ENCODE data around the gene MYO18B.

Gene MYO18B

DNA sequence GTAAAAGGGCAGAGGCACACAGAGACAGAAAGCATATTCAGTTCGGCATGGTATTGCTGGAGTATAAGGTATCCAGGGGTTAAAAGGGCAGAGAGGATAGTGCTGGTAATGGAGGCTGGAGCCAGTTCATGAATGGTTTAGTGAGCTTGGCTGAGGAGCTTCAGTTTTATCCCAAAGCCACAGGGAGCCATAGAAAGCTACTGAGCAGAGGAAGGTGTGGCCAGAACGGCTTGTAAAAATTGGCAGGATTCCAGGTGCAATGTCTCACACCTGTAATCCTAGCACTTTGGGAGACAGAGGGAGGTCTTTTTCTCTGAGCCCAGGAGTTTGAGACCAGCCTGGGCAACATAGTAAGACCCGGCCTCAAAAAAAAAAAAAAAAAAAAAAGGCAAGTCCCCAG is 186.1 kb downstream of the MYO18B start:
- H3K4me3 Mint-ChIP-seq, result no peak overlapping the region
- no peak for DNase-seq
- peaks cover 9% of the 10 kb centered on the region for H3K9me3 Mint-ChIP-seq
- H3K27ac Mint-ChIP-seq, result no peak overlapping the region
- peaks cover 16% of the 10 kb centered on the region for H3K27me3 Mint-ChIP-seq
- no peaks in the 10 kb centered on the region for H3K36me3 Mint-ChIP-seq
- H3K4me1 Mint-ChIP-seq, result no peaks in the 10 kb centered on the region
- CTCF ChIA-PET, result no interaction called here

- no peak for DNase-seq
- CTCF ChIA-PET, result no interaction called here
- H3K9me3 Mint-ChIP-seq, result peaks cover 9% of the 10 kb centered on the region
- no peaks in the 10 kb centered on the region for H3K4me1 Mint-ChIP-seq
- no peaks in the 10 kb centered on the region for H3K36me3 Mint-ChIP-seq
- H3K27me3 Mint-ChIP-seq, result peaks cover 19% of the 10 kb centered on the region
- H3K27ac Mint-ChIP-seq, result no peak overlapping the region
- H3K4me3 Mint-ChIP-seq, result no peak overlapping the region
Observed at GRCh38 chr22:25929321-25929878, 187.4 kb downstream of the MYO18B start.

DNA sequence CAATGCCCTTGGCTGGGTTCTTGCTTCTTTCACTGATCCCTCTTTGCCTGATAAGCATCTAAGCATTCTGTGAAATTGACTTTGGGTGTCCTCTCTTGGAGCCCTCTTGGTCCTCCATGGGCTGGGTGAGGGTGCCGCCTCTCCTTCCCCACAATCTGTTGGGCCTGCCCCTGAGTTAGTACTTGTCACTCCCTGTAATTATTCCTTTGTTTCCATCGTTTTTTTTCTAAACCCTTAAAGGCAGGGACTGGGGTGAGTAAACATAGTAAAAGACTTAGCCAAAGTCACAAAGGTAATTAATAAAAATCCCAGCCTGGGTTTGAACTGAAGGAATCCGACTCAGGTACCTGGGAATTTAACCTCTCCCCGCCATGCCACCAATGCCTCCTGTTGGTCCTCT is 188.1 kb downstream of the MYO18B start:
- Mint-ChIP-seq H3K36me3 (no peaks in the 10 kb centered on the region), H3K27ac (no peak overlapping the region), H3K4me1 (no peaks in the 10 kb centered on the region), H3K4me3 (no peak overlapping the region), H3K27me3 (peaks cover 20% of the 10 kb centered on the region), H3K9me3 (peaks cover 9% of the 10 kb centered on the region)
- DNase-seq, result no peak
- CTCF ChIA-PET, result no interaction called here

DNA sequence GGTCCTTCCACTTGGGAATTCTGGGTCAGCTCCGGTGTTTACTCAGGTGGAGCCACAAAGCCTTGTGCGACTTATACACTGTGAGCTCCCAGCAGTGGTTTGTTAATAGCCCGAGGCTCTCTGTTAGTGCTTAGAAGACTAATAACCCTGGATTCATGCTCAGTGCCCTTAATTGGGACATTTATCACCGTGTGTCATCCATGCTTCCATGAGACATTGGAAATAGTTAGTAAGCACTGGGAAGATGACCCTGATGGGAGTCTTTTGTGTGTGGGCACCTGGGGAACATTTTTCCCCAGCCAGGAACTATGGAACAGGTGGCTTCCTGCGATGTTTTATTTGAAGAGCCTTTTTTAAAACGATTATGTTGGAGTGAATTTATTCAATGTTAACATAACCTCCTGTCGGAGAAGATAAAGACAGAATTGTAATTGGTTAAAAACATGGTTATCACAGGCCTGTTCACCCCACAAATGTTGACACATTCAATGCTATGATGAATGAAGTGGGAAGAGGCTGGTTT is 188.9 kb downstream of the MYO18B start:
- CTCF ChIA-PET, result no interaction called here
- H3K4me1 Mint-ChIP-seq, result no peaks in the 10 kb centered on the region
- no peak overlapping the region for H3K27ac Mint-ChIP-seq

DNA sequence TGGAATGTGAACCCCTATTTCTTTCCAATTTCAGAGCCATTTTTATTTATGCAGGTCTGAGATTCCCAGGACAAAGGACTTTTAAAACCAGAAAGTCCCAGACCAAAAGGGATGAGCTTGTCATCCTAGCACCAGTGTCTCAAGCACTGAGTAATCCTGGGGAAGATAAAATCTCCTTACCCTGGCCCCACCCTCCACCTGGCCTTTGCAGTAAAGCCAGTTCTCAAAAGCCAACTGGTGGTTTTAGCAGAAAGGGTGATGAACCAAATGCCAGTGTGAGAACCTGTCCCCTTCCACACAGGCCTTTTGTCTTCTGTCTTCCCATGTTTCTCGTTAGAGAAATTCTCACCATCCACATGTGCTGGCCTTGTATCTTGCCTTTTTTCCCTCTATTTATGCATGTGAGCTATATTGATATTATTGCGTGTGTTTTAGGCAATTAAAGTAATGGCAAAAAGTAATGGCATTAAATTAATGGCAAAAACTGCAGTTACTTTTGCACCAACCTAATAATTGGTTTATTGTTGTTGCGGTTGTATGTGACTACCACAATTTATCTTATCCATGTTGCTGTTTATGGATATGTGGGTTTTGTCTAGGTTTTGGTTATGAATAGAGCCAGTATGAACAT is 191.3 kb downstream of the MYO18B start:
- no peak overlapping the region for H3K27ac Mint-ChIP-seq
- DNase-seq, result no peak
- no peaks in the 10 kb centered on the region for H3K4me1 Mint-ChIP-seq
- peaks cover 25% of the 10 kb centered on the region for H3K27me3 Mint-ChIP-seq
- CTCF ChIA-PET, result no interaction called here
- no peak overlapping the region for H3K4me3 Mint-ChIP-seq
- H3K9me3 Mint-ChIP-seq, result no peaks in the 10 kb centered on the region
- H3K36me3 Mint-ChIP-seq, result no peaks in the 10 kb centered on the region

More for the DNA sequence above, 188.9 kb downstream of the MYO18B start:
- no peaks in the 10 kb centered on the region for H3K36me3 Mint-ChIP-seq
- H3K4me3 Mint-ChIP-seq, result no peak overlapping the region
- no peak for DNase-seq
- peaks cover 28% of the 10 kb centered on the region for H3K27me3 Mint-ChIP-seq
- peaks cover 9% of the 10 kb centered on the region for H3K9me3 Mint-ChIP-seq

DNA sequence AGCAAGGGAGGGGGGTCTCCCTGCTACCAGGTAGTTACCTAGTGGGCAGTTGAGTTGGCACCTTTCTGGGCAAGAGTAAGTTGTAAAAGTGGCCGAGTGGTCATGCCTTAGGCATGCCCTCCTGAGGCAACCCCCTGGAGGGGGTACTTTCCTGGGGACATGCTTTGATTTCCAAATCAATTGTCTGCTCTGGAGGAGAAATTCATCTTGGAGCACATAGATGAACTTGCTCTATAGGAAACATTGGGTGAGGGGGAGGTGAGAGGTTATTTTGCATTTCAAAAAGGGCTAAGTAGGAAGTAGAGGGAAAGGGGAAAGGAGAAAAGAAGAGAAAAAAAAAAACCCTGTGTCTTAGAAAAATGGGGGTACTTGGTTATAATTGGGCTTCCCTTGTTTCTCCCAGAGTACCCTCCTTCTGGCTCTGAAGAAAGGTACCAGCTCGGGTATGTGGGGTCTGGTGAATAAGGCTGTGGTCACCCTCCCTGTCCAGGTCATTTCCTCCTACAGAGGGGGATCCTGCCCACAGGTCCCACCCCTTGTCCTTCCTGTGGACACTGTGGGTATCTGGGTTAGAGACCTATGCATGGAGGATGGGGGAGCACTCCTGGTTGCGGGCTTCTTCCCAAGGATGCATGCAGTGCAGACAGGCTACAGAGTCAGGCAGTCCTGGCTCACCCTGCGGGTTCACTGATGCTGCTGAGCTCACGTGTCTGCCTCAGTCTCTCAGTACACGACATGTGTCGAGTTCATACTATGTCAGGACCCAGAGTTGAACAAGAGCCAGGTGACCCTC is 193.5 kb downstream of the MYO18B start:
- DNase-seq, result no peak
- CTCF ChIA-PET, result no interaction called here
- Mint-ChIP-seq H3K36me3 (no peaks in the 10 kb centered on the region), H3K27me3 (peaks cover 22% of the 10 kb centered on the region), H3K4me1 (no peaks in the 10 kb centered on the region), H3K4me3 (no peak overlapping the region), H3K27ac (no peak overlapping the region), H3K9me3 (no peaks in the 10 kb centered on the region)

- CTCF ChIA-PET, result no interaction called here
- no peak overlapping the region for H3K4me3 Mint-ChIP-seq
- no peak overlapping the region for H3K27ac Mint-ChIP-seq
- H3K36me3 Mint-ChIP-seq, result no peaks in the 10 kb centered on the region
- no peaks in the 10 kb centered on the region for H3K4me1 Mint-ChIP-seq
- H3K27me3 Mint-ChIP-seq, result peaks cover 42% of the 10 kb centered on the region
- no peak for DNase-seq
- no peaks in the 10 kb centered on the region for H3K9me3 Mint-ChIP-seq
Observed at GRCh38 chr22:25938151-25938550, 196.2 kb downstream of the MYO18B start.

DNA sequence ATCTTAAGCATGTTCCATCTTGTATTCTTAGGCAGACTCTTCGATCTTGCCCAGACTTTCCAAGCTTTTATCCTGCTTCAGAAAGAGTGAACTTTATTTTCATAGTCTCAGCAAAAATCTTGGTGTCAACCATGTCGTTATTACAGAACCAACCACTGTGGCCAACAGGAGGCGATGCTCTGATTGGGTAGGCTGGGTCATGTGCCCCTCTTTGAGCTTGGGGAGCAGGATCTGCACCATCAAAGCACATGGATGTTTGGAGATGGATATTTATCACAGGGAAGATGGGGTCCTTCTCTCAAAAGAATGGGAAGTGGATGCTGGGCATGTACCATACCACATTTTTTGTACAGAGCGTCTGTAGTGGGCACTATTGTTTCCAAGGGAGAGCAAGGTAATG is 197.4 kb downstream of the MYO18B start:
- no peak overlapping the region for H3K4me3 Mint-ChIP-seq
- no peaks in the 10 kb centered on the region for H3K36me3 Mint-ChIP-seq
- DNase-seq, result no peak
- H3K27me3 Mint-ChIP-seq, result peaks cover 41% of the 10 kb centered on the region
- CTCF ChIA-PET, result no interaction called here
- H3K27ac Mint-ChIP-seq, result no peak overlapping the region
- no peaks in the 10 kb centered on the region for H3K9me3 Mint-ChIP-seq
- H3K4me1 Mint-ChIP-seq, result no peaks in the 10 kb centered on the region

GRCh38 chr22:25940479-25940878 is 198.5 kb downstream of the MYO18B start:
- DNase-seq, result no peak
- H3K27ac Mint-ChIP-seq, result no peak overlapping the region
- no peaks in the 10 kb centered on the region for H3K36me3 Mint-ChIP-seq
- H3K9me3 Mint-ChIP-seq, result no peaks in the 10 kb centered on the region
- CTCF ChIA-PET, result no interaction called here
- H3K27me3 Mint-ChIP-seq, result peaks cover 32% of the 10 kb centered on the region
- H3K4me3 Mint-ChIP-seq, result no peak overlapping the region
- no peaks in the 10 kb centered on the region for H3K4me1 Mint-ChIP-seq

GRCh38 chr22:25941365-25941960 is 199.5 kb downstream of the MYO18B start:
- Mint-ChIP-seq H3K27ac (no peak overlapping the region), H3K27me3 (peaks cover 25% of the 10 kb centered on the region), H3K9me3 (no peaks in the 10 kb centered on the region), H3K4me1 (no peaks in the 10 kb centered on the region), H3K4me3 (no peak overlapping the region), H3K36me3 (no peaks in the 10 kb centered on the region)
- CTCF ChIA-PET, result no interaction called here
- no peak for DNase-seq

GRCh38 chr22:25942115-25942855 is 200.3 kb downstream of the MYO18B start:
- peaks cover 25% of the 10 kb centered on the region for H3K27me3 Mint-ChIP-seq
- CTCF ChIA-PET, result no interaction called here
- no peaks in the 10 kb centered on the region for H3K9me3 Mint-ChIP-seq
- no peak for DNase-seq
- no peak overlapping the region for H3K27ac Mint-ChIP-seq
- H3K4me1 Mint-ChIP-seq, result no peaks in the 10 kb centered on the region
- no peak overlapping the region for H3K4me3 Mint-ChIP-seq
- no peaks in the 10 kb centered on the region for H3K36me3 Mint-ChIP-seq

DNA sequence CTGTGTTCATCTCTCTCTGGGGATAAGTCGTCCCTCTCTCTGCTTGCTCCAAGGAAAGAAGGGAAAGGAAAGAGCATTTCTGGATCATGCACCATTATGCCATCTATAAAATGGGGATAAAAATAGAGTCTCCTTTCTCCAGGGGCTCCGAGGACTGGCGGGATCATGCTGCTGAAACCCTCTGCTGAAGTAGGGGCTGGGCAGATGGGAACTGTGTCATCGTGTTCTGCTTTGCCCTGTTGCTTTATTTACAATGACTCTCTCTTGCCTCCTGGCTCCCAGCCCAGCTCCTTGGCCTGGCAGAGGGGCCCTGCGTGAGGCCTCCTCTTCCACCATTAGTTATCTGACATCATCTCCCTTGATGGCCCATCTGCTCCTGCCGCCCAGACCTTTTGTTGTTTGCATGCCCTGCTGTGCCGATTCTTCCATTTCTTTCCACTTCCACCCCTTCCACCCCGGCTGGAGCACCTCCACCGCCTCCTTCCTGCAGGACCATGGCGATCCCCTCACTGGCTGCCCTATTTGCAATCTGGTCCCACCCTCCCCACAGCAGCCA is 200.9 kb downstream of the MYO18B start:
- CTCF ChIA-PET, result no interaction called here
- H3K9me3 Mint-ChIP-seq, result no peaks in the 10 kb centered on the region

DNA sequence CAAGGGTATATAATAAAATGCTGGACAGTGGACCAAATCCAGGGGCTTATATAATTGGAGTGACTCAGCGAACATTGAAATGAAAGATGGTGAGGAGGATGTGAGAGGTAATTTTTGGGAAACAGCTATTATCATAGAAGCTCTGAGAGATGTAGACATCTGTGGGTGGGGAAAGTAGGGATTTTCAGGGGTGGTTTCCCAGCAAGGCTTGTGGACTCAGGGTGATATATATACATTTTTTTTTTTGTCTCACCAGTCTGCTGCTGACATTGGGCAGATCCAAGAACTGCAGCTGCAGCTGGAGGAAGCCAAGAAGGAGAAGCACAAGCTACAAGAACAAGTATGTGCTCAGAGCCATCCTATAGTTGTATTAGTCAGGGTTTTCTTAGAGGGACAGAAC is 208.1 kb downstream of the MYO18B start:
- Mint-ChIP-seq H3K9me3 (no peaks in the 10 kb centered on the region), H3K4me3 (no peak overlapping the region), H3K27me3 (peaks cover 9% of the 10 kb centered on the region), H3K27ac (no peak overlapping the region), H3K4me1 (no peaks in the 10 kb centered on the region), H3K36me3 (no peaks in the 10 kb centered on the region)
- no peak for DNase-seq
- CTCF ChIA-PET, result no interaction called here

More for the DNA sequence above, 200.9 kb downstream of the MYO18B start:
- no peaks in the 10 kb centered on the region for H3K4me1 Mint-ChIP-seq
- H3K27ac Mint-ChIP-seq, result no peak overlapping the region
- no peak overlapping the region for H3K4me3 Mint-ChIP-seq
- peaks cover 25% of the 10 kb centered on the region for H3K27me3 Mint-ChIP-seq
- H3K36me3 Mint-ChIP-seq, result no peaks in the 10 kb centered on the region
- no peak for DNase-seq

DNA sequence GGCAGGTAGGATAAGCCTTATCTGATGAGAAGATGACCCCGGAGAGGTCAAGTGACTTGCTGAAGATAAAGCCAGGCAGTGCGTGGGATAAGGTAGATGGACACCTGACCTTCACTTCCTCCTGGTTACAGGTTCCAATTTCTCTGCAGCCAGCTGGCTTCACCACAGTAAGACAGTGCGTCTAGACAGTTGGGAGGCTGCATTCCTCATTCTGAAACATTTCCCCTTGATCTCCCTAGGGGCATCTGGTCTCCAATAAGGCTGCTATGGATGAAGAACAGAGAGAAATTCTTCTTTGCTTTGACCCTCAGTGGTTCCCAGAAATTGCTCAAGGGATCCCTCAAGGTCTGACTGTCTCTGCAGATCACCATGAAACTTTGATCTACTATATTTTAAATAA is 211.3 kb downstream of the MYO18B start:
- H3K4me3 Mint-ChIP-seq, result no peak overlapping the region
- H3K27me3 Mint-ChIP-seq, result peaks cover 7% of the 10 kb centered on the region
- no peaks in the 10 kb centered on the region for H3K36me3 Mint-ChIP-seq
- H3K27ac Mint-ChIP-seq, result no peak overlapping the region
- DNase-seq, result no peak
- H3K9me3 Mint-ChIP-seq, result no peaks in the 10 kb centered on the region
- no peaks in the 10 kb centered on the region for H3K4me1 Mint-ChIP-seq
- CTCF ChIA-PET, result no interaction called here

Measured in activated naive CD4-positive, alpha-beta T cell treated with anti-CD3 and anti-CD28 coated beads, Interleukin-2, amount 10 ng/mL, durations not matched to agents 7 days and 5 days (primary cell).